ENCODE data around the gene GCK. TPM values are rescaled to one million over a fixed set of nuclear protein-coding genes. Genes with fewer than 3 reads are reported as not detected.

The GCK gene
- total RNA-seq, 1 experiment from 2014 or later = not detected

- DNase-seq = no peak
- H3K9me3 Mint-ChIP-seq (ENCODE audit: low read depth, unreplicated experiment) = no peaks in the 10 kb centered on the region
- H3K27me3 Mint-ChIP-seq (ENCODE audit: unreplicated experiment) = peaks cover 72% of the 10 kb centered on the region
- no peaks in the 10 kb centered on the region for H3K36me3 Mint-ChIP-seq (ENCODE audit: insufficient read depth, unreplicated experiment)
- no TSS peak for BruUV-seq (replicated peaks)
- CTCF ChIA-PET = no interaction called here
- intact Hi-C loops (cut with micrococcal nuclease; ENCODE audit: unreplicated experiment) = no loop called here
- no peak overlapping the region for H3K4me3 Mint-ChIP-seq (ENCODE audit: low read depth, unreplicated experiment)
- no peaks in the 10 kb centered on the region for H3K4me1 Mint-ChIP-seq (ENCODE audit: low read depth, unreplicated experiment)
- TF ChIP-seq, protein P1, sequence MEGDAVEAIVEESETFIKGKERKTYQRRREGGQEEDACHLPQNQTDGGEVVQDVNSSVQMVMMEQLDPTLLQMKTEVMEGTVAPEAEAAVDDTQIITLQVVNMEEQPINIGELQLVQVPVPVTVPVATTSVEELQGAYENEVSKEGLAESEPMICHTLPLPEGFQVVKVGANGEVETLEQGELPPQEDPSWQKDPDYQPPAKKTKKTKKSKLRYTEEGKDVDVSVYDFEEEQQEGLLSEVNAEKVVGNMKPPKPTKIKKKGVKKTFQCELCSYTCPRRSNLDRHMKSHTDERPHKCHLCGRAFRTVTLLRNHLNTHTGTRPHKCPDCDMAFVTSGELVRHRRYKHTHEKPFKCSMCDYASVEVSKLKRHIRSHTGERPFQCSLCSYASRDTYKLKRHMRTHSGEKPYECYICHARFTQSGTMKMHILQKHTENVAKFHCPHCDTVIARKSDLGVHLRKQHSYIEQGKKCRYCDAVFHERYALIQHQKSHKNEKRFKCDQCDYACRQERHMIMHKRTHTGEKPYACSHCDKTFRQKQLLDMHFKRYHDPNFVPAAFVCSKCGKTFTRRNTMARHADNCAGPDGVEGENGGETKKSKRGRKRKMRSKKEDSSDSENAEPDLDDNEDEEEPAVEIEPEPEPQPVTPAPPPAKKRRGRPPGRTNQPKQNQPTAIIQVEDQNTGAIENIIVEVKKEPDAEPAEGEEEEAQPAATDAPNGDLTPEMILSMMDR (IDR thresholded peaks at IDR 0.05; ENCODE audit: unreplicated experiment) = no peak
- H3K27ac Mint-ChIP-seq (ENCODE audit: unreplicated experiment) = no peak overlapping the region
Measured at GRCh38 chr7:44144426-44144967, 44.7 kb downstream of the GCK start.

GRCh38 chr7:44143646-44144250 is 45.5 kb downstream of the GCK start:
- Mint-ChIP-seq H3K27me3 (ENCODE audit: unreplicated experiment) (peaks cover 72% of the 10 kb centered on the region), H3K9me3 (ENCODE audit: low read depth, unreplicated experiment) (no peaks in the 10 kb centered on the region), H3K4me1 (ENCODE audit: low read depth, unreplicated experiment) (no peaks in the 10 kb centered on the region), H3K4me3 (ENCODE audit: low read depth, unreplicated experiment) (no peak overlapping the region), H3K36me3 (ENCODE audit: insufficient read depth, unreplicated experiment) (no peaks in the 10 kb centered on the region), H3K27ac (ENCODE audit: unreplicated experiment) (no peak overlapping the region)
- no peak for DNase-seq
- TF ChIP-seq, protein P1 (IDR thresholded peaks at IDR 0.05; ENCODE audit: unreplicated experiment) = no peak
- CTCF ChIA-PET = no interaction called here
- no TSS peak for BruUV-seq (replicated peaks)
- intact Hi-C loops (cut with micrococcal nuclease; ENCODE audit: unreplicated experiment) = no loop called here

DNA sequence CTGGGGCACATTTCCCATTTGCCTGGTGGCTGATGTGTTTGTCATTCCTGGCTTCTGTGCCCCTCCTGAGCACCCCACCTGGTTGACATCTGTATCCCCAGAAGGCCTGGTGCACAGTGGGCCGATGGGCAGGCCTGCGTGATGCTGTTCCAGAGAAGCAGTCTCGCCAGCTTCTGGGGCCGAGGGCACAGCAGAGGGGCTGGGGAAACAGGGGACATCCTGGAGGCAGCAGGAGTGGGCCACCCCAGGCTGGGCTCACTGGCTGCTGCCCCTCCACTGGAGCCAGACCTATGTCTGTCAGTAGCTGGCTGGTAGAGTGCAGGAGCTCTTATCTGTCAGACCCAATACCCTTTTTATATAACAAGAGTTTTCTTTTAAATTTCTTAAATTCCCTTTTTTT is 47.2 kb downstream of the GCK start:
- no peaks in the 10 kb centered on the region for H3K9me3 Mint-ChIP-seq (ENCODE audit: low read depth, unreplicated experiment)
- H3K4me3 Mint-ChIP-seq (ENCODE audit: low read depth, unreplicated experiment) = no peak overlapping the region
- no TSS peak for BruUV-seq (replicated peaks)
- H3K36me3 Mint-ChIP-seq (ENCODE audit: insufficient read depth, unreplicated experiment) = no peaks in the 10 kb centered on the region
- CTCF ChIA-PET = interaction anchor here (0.6 to 0.8 kb wide), 3 partner anchors 10 to 1892 kb away, joined by 3 to 4 read pairs (median 3); no protein-coding TSS in a partner anchor
- no peaks in the 10 kb centered on the region for H3K4me1 Mint-ChIP-seq (ENCODE audit: low read depth, unreplicated experiment)
- H3K27ac Mint-ChIP-seq (ENCODE audit: unreplicated experiment) = no peak overlapping the region
- TF ChIP-seq, protein P1 (IDR thresholded peaks at IDR 0.05; ENCODE audit: unreplicated experiment) = no peak
- H3K27me3 Mint-ChIP-seq (ENCODE audit: unreplicated experiment) = peaks cover 71% of the 10 kb centered on the region
- DNase-seq = no peak
- intact Hi-C loops (cut with micrococcal nuclease; ENCODE audit: unreplicated experiment) = no loop called here

DNA sequence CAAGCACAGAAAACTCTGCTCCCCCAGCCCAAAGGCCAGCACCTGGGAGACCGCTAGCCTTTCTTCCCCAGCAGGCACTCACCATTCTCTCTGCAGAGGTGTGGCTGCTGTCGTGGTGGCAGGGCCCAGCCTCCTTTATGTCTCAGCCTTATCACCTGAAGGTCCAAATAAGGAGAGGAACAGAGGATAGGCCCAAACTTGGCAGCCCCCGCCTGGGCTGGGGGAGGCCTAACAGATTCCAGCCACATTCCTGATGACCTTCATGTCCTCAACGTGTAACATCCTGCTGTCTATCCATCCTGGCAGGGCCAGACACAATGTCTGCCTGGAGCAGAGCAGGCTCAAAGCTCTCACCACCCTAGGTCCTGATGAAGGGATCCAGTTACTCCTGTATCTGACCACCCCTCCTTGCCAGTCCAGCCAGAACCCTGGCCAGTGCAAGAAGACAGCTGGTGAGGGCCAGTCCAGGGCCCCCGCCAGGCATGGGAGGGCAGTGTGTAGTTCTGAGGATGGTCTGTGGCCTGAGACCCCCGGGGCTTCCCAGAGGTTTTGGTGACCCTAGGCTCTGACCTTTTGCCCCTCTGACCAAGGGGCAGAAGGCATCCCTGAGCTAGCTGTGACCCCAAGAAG is 47.9 kb downstream of the GCK start, which contains the start of gene MYL7:
Gene MYL7, minus strand, starts transcription at position 112 of the 630 bp plus-strand sequence. Its CDS starts 27 bp downstream, at position 85.
- Mint-ChIP-seq H3K27me3 (ENCODE audit: unreplicated experiment) (peaks cover 71% of the 10 kb centered on the region), H3K27ac (ENCODE audit: unreplicated experiment) (no peak within 1 kb of the TSS), H3K9me3 (ENCODE audit: low read depth, unreplicated experiment) (no peaks in the 10 kb centered on the region), H3K4me3 (ENCODE audit: low read depth, unreplicated experiment) (no peak within 1 kb of the TSS), H3K36me3 (ENCODE audit: insufficient read depth, unreplicated experiment) (no peaks in the 10 kb centered on the region), H3K4me1 (ENCODE audit: low read depth, unreplicated experiment) (no peaks in the 10 kb centered on the region)
- no peak for DNase-seq
- BruUV-seq (replicated peaks) = no TSS peak
- intact Hi-C loops (cut with micrococcal nuclease; ENCODE audit: unreplicated experiment) = no loop called here
- CTCF ChIA-PET = interaction anchor here (0.6 to 0.8 kb wide), 2 partner anchors 10 to 72 kb away, joined by 3 to 4 read pairs; no protein-coding TSS in a partner anchor
- TF ChIP-seq, protein P1 (IDR thresholded peaks at IDR 0.05; ENCODE audit: unreplicated experiment) = no peak

Data from Calu3 (cell line).